HG03139 (cell line): ENCODE data around the gene OR51M1.
"Not testable (repeated sequence)": the region's sequence is repeated elsewhere in the genome, so short reads cannot be mapped to it uniquely, and the experiment has no call there.

Source experiments
- ATAC-seq: cut with Tn5 transposase; IDR thresholded peaks from one replicate; pipeline ENCODE4 v1.9.1; 2021; ENCODE audit not compliant: unreplicated experiment

The OR51M1 gene

GRCh38 chr11:5383576-5383975 is at the start of gene OR51M1:
Gene OR51M1, plus strand, starts transcription at chr11:5383812. Its CDS starts 5,587 bp downstream, at chr11:5389399.
- no peak for ATAC-seq

GRCh38 chr11:5335170-5335569 is 48.4 kb upstream of the OR51M1 start:
- ATAC-seq = no peak

- no peak for ATAC-seq
Measured at GRCh38 chr11:5336331-5336730, 47.3 kb upstream of the OR51M1 start.

- not testable (repeated sequence) for ATAC-seq
Measured at GRCh38 chr11:5337253-5337652, 46.4 kb upstream of the OR51M1 start.

- ATAC-seq = peak; percentile 72
Measured at GRCh38 chr11:5339771-5340322, 43.8 kb upstream of the OR51M1 start.

GRCh38 chr11:5343474-5344335 is 39.9 kb upstream of the OR51M1 start, which contains the start of gene OR51B5:
Gene OR51B5, minus strand, starts transcription at chr11:5343524. Its CDS starts 0 bp downstream, at chr11:5343524.
- no peak for ATAC-seq

- ATAC-seq = no peak
Measured at GRCh38 chr11:5345831-5346230, 37.8 kb upstream of the OR51M1 start.

GRCh38 chr11:5348551-5349194 is 34.9 kb upstream of the OR51M1 start:
- ATAC-seq = no peak

- ATAC-seq = no peak
Measured at GRCh38 chr11:5349550-5349949, 34.1 kb upstream of the OR51M1 start.

- ATAC-seq = no peak
Measured at GRCh38 chr11:5351208-5351607, 32.4 kb upstream of the OR51M1 start, which contains the start of gene OR51B6. Gene OR51B6, plus strand, starts transcription at chr11:5351508. Its CDS starts 0 bp downstream, at chr11:5351508.

GRCh38 chr11:5356031-5356430 is 27.6 kb upstream of the OR51M1 start:
- ATAC-seq = not testable (repeated sequence)

GRCh38 chr11:5362017-5362625 is 21.5 kb upstream of the OR51M1 start:
- no peak for ATAC-seq

- ATAC-seq = no peak
Measured at GRCh38 chr11:5363679-5364078, 19.9 kb upstream of the OR51M1 start.

GRCh38 chr11:5364214-5364613 is 19.4 kb upstream of the OR51M1 start:
- ATAC-seq = no peak

GRCh38 chr11:5366365-5366764 is 17.2 kb upstream of the OR51M1 start:
- ATAC-seq = not testable (repeated sequence)

- no peak for ATAC-seq
Measured at GRCh38 chr11:5366856-5367255, 16.8 kb upstream of the OR51M1 start.

- ATAC-seq = no peak
Measured at GRCh38 chr11:5367448-5368074, 16.1 kb upstream of the OR51M1 start.

GRCh38 chr11:5368502-5369043 is 15.0 kb upstream of the OR51M1 start:
- no peak for ATAC-seq

GRCh38 chr11:5369789-5370188 is 13.8 kb upstream of the OR51M1 start:
- peak; percentile 55 for ATAC-seq

GRCh38 chr11:5380740-5381342 is 2.8 kb upstream of the OR51M1 start:
- peak; percentile 94 for ATAC-seq
